NCI-H1105 treated with DMSO at 0.1 percent for 48 hours (cell line): ENCODE measurements around the gene LZIC.
A peak's percentile ranks its signal among the peaks of the same experiment; 100 is the strongest.
"Not testable (repeated sequence)": the region's sequence is repeated elsewhere in the genome, so short reads cannot be mapped to it uniquely, and the experiment has no call there.

Experiments used
- DNase-seq: peaks from one replicate; lab custom pipeline; 2025; lab: John Stamatoyannopoulos, UW

Gene LZIC

DNA sequence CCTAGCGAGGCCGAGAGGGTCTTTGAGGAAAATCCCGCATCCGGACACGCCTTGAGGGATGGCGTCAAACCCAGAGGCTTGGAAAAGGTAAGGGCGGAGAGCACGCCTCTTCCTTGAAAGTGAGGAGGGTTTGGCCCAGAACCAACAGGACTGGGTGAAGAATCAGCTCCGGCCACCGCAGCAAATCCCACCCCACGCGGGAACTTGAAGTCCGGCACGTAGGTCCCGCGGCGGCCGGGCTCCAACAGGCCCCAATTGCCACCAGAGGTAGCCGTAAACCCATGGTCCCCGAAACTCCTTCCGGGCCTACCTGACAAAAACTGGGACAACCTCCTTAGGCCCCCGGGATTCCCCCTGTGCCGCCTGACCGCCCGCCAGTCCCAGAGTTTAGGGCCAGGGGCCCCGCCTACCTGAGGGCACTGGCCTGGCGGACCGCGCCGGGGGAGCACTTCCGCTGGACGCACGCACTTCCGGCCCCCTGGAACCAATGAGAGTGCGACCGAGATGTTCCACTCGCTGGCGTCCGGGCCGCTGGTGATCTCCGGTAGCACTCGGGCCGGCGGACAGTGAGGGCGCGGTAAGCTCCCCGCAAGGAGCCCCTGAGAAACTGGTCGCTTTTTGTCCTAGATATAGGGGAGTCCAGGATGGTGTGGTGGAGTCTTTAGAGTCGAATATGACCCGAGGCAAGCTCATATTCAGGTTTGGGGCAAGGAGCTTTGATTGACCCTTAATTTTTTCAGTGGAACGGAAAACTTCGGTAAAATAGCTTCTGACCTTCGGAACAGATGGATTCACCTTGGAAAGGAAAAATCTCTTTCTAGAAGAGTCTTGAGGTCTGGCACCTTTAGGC, at the start of gene LZIC, which contains the start of gene NMNAT1:
Gene LZIC, minus strand, starts transcription at position 453 of the 850 bp plus-strand sequence. CDS start 6,772 bp downstream, outside the sequence.
Gene NMNAT1, plus strand, starts transcription at position 537 of the 850 bp plus-strand sequence. CDS start 28,599 bp downstream, outside the sequence.
- peak; percentile 90 for DNase-seq

DNA sequence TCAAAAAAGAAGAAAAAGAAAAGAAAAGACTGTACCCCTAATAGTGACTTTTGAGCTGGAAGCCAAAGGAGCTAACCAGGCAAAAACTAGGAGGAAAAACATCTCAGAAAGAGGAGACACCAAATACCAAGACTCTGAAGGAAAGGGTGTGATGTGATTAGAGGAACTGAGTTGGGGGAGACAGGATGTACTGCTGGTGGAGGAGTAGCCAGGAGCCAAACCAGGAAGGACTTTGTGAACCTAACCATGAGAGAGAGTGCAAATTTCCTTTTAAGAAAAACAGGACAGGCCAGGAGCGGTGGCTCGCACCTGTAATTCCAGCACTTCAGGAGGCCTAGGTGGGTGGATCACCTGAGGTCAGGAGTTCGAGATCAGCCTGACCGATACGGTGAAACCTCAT, 49.7 kb upstream of the LZIC start:
- DNase-seq = no peak

- no peak for DNase-seq
These were observed 47.8 kb upstream of the LZIC start for GRCh38 chr1:9990944-9991343.

DNA sequence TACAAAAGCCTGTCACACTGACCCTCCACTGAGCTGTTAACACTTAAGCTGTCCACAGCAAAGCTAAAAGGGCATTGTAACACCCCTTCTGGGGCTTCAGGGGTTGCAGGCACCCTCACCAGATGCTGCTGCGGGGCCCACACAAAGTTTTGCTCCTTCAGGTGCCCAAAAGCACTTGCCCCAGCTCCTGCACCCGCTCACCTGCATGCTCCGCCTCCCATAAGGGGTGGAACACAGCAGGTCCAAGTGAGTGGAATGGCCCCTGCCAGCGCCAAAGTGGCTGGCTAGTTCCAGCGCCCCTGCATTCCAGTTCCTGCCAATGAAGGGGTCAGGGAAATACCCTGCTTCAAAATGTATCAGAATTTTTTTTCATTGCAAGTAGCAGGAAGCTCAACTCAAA, 46.6 kb upstream of the LZIC start:
- DNase-seq = no peak

DNA sequence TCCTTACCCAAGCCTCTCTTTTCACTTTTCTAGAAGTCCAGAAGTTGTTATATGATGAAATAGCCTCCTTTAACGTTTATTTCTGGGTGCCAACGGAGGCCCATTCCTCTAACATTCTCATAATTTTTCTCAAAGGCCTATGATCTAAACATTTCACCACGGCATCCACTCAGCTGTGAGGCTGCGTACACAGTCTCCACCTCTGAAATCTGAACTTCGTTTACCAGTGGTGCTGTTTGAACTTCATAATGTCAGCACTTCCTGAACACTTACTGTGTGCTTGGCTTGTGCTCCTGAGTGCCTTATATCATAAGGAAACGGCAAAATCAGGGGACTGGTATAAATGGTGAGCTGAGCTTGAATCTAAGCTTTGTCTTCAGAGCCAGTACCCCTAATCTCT, 41.8 kb upstream of the LZIC start:
- DNase-seq = no peak

DNA sequence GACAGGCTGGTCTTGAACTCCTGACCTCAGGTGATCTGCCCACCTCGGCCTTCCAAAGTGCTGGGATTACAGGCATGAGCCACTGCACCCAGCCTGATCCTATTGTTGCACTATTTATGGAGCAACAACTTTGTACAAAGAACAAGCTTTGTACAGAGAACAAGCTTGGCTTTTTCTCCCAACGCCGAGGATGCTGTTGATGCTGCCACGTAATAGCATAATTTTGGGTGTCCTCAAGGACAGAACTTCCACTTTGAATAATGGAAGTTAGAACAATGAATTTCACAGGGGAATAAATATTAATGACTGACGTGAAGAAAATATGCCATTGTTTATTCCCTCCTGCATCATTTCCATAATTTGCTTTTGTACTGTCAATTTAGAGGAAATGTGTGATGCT, 41.1 kb upstream of the LZIC start:
- DNase-seq = no peak

DNA sequence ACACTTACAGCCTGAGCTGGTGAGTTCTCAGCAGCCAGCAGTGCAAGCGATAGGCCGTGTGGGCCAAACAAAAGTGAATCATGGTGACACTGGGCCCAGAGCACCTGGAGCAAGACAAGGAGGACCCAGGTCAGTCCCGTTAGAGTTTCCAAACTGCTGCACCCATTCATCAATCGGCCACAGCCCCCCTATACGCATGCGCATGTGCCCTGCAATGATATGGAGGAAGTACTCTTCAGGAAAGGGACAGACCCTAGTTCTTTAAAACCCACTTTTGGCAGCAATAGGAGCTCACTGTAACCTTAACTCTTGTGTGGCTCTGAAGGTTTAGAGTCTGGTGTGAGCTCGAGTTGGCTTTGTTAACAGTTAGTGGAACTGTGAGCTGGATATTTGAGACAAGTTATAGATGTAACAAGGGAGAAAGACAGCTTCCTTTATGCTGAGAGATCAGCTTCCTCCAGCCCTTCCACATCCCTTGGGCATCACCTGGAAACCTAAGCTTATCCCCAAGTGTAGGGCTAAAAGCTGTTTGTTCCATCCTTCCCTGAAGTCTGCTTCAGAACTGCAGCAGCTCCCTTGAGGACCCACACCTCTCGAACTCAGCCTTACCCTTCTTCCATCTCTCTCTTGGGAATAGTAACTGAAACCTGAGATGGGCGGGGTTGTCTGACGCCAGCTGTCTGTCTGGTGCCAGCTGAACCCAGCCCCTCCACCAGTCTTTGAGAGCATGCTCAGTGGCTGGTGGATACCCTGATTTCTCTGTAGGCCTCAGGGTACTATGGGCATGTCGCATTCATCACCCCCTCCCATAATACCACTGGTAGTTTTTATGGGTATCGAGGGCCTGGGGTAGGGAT, 17.7 kb upstream of the LZIC start:
- peak; percentile 81 for DNase-seq

DNA sequence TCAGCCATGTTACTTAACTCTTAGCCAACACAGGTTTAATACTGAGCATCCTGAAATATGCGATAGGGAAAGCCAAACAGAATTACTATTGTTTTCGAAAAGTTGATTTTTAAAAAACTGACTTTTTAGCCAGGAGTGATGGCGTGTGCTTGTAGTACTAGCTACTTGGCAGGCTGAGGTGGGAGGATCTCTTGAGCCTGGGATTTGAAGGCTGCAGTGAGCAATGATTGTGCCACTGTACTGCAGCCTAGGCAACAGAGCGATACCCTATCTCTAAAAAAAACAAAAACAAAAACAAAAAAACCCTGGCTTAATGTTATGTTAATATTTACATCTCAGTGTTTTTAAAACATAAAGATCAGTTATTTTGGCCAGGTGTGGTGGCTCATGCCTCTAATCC, 16.8 kb upstream of the LZIC start:
- DNase-seq = no peak

DNA sequence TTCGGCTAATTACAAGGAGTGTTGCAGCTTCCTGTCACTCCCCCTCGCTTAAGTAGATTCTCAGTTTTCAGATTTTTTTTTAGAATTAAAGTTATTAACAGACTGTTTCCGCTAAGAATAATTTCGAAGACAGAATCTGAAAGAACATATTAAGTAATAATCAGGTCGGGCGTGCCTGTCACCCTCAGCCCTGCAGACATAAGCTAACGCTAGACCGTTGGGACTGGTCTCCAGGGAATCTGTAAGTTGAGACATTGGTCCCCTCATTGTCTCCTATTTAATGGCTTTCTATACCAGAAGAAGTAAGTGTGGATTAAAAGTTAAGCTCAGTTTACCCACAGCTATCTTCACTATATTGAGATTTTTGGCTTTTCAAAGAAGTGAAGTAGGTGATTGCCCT, 14.5 kb upstream of the LZIC start:
- no peak for DNase-seq

DNA sequence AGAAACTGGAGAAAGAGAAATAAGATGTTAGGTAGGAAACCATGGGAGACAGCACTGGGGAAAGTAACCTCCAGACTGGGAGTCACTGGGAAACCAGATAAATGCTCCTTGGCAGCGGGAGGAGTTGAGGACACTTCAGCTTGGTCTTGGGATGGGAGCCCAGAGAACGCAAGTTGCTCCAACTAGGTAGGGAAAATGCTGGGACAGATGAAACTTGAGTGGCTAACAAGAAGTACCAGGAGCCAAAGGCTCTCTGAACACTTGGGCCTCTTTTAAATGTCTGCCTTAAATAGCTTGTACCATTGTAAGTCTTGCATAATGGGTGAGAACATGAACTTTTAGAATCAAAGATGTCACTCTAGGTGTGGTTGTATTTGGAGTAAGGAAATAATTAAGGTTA, 3.1 kb upstream of the LZIC start:
- no peak for DNase-seq

DNA sequence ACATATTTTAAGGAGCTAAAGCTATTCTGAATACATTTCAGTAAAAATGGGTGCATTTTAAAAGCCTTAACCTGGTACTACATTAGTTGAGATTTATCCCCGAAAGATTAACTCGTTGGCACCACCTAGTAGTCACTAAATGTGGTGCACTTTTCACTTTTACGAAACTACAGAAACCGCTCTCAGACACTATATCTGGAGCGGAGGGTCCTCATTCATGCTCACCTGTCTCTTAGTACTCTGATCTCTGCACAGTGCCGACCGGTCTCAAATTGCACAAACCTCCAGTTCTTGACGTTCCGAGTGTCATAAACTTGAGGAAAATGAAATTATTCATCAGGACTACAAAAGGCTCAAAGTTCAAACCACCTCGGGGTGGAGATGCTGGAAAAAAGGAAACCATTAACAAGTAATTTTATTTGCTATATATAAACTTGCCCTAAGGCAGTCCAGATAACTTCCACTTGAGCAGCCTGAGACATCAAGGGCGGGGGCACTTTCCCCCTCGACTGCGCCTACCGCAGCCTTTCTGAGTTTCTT, 722 bp downstream of the LZIC start:
- peak; percentile 72 for DNase-seq

DNA sequence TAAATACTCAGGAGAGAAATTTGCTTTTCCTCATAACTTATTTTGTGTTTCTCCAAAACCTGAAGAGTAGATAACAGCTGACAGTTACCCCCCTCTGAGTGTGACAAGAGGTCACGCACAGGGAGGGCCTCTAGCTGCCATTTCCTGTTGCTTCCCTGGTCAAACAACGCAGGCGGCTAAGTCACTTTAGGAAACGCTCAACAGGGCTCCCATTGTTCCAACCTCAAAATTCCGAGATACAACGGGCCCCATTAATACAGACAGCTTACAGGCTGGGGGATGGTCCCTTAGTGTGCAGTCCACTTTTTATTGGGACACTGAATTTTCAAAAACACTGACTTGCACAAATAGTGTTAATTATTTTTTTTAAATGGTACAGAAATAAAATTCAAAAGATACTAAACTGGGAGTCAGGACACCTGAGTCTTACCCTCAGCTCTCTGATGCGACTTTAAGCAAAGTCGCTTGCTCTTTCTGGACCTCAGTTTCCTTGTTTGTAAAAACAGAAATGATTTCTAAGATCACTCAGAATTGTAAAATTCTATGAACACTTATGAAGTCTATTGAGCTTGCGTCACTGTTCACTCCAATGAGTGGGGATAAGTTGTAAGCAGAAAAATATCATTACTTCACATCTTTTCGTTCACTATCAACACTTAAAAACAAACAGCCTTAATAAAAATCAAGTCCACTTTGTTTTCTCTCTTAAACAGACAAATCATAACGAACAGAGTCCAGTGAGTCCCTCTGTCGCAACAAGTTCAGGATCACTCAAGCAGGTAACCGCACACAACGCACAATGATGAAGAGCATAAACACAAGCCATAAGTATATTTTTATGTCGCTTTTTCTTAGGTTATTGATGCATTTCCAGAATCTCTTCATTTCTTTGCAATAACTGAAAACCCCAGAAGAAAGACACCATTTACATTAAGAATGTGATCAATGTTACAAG, 13.5 kb downstream of the LZIC start:
- no peak for DNase-seq

DNA sequence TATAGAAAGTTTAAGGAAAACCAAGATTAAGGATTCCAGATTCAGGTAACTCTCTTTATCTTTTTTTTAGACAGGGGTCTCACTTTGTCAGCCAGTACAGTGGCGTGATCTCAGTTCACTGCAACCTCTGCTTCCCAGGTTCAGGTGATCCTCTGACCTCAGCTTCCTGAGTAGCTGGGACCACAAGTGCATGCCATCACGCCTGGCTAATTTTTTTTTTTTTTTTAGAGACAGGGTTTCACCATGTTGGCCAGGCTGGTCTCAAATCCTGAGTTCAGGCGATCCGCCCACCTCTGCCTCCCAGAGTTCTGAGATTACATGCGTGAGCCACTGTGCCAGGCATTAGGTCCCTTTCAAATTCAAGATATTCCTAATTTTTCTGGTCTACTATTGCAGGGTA, 15.9 kb downstream of the LZIC start:
- no peak for DNase-seq

GRCh38 chr1:9922342-9922741, 20.8 kb downstream of the LZIC start:
- DNase-seq = no peak

- DNase-seq = no peak
These were observed 22.6 kb downstream of the LZIC start for GRCh38 chr1:9920606-9921005.

DNA sequence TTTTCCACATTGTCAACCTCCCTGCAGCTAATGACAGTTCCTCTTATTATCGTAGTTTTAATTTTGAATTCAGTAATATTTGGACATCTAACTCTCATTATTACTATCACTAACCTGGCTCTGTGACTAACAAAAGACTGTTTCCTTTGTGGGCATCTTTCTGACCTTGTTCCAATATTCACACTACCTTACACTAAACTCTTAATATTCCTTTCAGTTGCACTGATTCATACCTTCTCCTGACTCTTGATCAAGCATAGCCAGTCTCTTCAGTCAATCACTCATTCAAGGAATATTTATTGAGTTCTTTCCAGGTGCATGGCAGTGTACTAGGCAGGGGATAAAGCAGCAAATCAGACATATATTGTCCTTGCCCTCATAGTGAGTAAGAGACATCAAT, 25.3 kb downstream of the LZIC start:
- no peak for DNase-seq

GRCh38 chr1:9917495-9917894, 25.7 kb downstream of the LZIC start:
- DNase-seq = not testable (repeated sequence)

GRCh38 chr1:9916452-9916851, 26.7 kb downstream of the LZIC start:
- DNase-seq = no peak

GRCh38 chr1:9914610-9914937, 28.6 kb downstream of the LZIC start:
- DNase-seq = no peak

DNA sequence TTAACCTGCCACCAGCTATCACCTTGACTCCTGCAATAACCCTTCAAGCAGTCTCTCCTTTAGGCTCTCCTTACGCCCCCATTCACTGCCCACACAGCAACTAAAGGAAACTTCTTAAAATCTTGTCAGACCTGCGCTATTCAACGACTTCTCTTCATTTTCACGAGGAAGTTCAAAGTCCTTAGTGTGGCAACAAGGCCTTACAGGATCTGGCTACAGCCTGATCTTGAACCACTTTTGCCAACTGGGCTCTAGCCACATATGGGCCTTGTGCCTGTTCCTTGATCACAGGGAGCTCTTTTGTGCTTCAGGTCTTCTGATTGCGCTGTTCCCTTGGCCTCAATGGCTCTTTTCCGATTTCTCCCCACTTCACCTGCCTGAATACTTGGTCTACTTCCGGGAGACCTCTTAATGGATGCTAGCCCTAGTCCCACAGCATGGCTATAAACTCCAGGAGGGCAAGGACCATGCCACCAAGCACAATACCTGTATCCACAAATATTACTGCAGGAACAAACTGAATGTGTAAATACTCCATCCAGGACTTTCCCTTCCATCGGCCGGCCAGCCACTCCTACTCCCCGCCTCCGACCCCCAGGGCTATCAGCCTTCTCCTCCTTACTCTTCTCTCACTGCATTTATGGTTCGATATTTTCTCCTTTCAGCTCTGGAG, 30.8 kb downstream of the LZIC start:
- no peak for DNase-seq
